NCI-H128 (cell line): ENCODE data around the gene NPFF.
"Not testable (repeated sequence)": the region's sequence is repeated elsewhere in the genome, so short reads cannot be mapped to it uniquely, and the experiment has no call there.

Experiments used
- DNase-seq: peaks from one replicate; lab custom pipeline; 2025; ENCODE audit not compliant: unreplicated experiment; lab: John Stamatoyannopoulos, UW

The NPFF gene

GRCh38 chr12:53497461-53497860 is 9.8 kb downstream of the NPFF start:
- no peak for DNase-seq

DNA sequence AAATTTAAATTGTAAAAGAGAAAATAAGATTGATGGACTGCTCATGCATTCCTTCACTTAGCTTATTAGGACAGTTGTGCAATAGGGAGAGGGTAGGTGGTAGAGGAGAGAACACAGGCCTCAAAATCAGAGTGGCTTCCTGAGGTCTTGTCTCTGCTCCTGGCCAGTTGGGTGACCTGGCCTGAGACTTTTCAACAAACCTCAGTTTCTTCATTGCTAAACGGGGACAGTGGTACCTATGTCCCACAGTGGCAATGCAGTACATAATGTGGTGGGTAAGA is 10.6 kb downstream of the NPFF start:
- no peak for DNase-seq

GRCh38 chr12:53495903-53496751 is 11.2 kb downstream of the NPFF start:
- no peak for DNase-seq

DNA sequence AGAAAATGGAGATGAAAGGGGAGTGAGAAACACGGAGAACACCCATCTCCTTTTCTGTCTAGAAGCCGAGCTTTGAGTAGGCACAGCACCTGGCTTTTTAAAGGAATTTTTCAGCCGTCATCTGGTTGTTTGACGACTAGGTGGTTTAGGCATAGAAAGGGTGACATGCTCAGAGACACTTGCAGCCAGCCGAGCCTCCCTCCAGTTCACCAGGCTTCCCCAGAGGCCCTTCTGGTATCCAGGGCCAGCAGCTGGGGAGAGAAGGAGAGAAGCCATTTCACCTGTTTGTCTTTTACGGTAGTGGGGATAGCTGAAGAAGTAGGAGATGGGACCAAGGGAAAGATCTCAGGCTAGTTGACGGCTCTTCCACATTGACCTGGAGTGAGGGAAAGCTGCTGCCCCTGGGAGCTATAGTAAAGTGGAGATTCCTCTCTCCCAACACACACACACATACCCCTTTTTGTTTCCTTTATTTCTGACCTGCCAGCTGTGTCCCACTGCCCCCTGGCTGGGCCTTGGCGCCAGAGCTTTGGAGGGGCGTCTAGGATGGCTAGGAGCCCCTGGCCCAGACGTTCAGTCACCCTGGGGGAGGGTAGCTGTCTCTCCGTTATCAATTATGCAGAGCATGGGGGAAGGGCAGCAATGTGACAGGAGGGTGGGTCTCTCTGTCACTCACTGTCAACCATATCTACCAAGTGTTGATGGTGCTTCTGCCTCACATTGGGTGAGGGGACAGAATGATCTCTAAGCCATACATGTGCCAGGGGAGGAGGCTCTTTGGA is 13.5 kb downstream of the NPFF start:
- no peak for DNase-seq

DNA sequence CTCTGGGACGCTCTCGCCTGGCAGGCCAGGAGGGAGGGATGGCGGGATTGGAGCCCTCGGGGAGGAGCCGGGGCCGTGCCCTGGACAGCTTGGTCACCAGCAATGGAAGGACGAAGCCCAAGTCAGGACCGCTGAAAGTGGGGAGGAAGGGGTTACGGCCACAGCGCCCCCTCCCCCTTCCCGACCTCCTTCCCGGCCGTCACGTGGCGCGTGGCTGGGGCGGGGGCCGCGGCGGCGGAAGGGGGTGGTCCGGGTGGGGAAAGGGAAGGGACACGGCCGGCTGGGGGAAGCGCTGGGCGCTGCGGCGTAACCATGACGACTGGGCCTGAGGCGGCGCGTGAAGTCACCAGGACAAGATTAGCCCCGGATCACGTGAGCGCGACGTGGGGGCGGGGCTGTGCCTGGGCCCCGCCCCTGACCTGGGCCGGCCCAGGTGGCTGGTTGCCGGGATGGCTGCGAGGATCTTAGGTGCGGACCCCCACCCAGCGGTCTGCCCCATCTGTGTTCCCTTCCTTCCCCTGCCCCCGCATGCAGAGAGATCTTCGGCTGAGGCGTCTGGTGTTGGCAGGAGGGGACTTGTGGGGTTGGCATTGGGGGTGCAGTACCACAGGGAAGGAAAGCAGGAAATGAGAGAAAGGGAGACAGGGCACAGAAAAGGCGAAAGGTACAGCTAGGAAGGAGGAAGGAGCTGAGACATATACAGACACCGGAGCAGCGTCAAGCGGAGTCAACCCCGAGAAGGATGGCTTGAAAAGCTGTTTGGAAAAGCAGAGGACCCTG is 14.3 kb downstream of the NPFF start:
- peak; percentile 74 for DNase-seq

GRCh38 chr12:53492188-53492587 is 15.1 kb downstream of the NPFF start:
- DNase-seq, result no peak

DNA sequence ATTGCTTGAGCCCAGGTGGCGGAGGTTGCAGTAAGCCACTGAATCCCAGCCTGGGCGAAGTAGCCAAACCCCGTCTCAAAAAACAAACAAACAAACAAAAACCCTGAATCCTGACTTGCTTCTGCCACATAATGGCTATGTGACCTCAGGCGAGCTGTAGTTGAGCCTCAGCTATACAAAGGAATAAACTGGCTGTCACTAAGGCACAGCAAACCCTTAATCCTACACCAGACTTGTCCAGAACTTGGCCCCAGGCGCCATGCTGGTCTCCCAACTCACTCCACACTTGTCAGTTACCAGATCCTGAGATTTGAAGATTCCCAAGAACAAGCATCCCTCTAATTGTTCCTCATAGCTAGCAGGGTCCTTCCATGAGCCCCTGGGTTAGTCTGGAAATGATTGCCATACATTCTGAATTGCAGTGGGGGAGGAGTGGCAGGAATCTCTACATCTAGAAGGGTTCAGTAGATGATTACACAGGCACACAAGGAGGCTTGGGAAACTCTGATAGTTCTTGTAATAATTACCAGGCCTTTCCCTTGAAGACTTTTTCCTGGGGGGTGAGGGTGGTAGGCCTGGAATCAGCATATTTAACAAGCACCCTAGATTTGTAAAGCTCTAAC is 17.9 kb downstream of the NPFF start:
- no peak for DNase-seq

DNA sequence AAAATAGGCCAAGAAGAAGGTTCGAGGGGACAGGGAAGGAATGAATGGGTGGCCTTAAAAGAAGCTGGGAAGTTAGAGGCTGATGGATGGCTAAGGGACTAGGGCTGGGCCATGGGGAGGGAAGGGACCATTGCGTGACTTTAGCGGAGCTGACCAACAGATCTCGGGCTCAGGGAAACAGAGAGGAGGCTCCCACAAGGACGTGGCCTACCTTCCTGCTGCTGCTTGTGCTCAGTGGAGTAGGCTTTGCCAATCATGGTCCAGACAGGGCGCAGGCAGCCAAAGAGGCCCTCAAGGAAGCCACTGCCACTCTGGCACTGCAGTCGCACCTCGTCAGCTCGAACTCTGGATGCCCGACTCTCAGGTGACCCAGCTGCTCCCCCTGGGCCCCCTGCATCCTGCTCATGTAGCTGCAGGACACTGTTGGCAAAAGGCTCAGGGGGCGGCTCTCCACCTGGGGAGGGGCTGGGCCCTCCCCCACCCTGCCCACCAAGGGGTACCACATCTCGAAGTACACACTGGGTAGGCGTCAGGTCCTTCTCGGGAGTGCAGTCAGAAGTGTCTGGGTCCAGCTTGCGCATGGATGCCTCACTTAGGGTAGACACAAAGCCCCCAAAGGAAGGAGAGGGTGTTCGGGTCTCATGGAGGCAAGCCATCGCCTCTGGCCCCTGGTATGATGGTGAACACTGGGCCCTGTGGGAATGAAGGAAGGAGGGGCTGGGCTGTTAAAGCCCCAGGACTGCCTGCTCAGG is 20.4 kb downstream of the NPFF start:
- no peak for DNase-seq

DNA sequence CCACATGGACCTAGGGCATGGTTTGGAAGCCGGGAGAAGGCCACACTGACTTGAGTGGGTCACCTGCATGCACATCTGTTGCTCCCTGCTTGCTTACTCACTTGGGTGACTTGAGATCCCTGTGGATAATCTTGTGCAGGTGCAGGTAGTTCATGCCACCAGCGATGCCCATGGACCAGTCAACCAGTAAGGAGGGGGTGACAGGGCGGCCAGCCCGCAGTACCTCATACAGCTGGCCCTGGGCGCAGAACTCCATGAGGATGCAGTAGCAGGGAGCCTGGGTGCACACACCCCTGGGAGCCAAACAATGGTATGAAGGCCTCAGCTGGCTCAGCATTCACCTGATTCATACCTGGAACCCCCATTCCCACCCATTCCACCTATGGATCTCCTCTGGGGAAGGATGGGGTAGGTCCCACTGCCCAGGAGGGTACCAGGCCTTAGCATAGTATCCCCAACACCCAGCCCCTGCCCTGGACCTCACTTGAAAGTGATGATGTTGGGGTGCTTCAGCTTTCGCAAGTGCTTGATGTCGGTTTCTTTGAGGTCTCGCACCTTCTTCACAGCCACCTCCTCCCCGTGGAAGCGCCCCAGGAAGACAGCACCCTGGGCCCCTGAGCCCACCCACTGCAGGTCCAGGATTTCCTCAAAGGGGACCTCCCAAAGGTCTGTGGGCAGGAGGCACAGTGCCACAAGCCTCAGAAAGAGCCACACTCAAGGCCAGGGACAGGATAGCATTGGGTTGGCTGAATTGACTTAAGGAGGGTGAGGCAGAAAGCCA is 21.1 kb downstream of the NPFF start:
- DNase-seq, result no peak

GRCh38 chr12:53484686-53485575 is 22.4 kb downstream of the NPFF start:
- no peak for DNase-seq

DNA sequence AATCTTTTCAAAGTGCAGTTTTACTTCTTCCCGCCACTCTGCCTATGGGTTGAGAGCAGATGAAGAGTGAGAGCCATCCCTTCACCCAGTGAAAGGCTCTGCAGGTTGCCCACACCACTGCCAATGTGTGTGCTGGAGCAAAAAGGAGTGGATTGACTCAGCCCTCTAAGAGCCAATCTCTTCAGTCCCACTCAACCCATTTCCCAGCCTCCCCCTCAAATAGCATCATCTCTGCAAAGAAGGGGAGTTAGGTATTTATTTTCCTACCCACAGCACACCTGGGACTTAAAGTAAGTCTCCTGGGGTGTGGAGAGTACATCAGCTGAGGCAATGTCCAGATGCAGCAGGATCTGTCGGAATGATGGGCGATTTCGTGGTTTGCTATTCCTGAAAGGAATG is 23.3 kb downstream of the NPFF start:
- DNase-seq, result no peak

DNA sequence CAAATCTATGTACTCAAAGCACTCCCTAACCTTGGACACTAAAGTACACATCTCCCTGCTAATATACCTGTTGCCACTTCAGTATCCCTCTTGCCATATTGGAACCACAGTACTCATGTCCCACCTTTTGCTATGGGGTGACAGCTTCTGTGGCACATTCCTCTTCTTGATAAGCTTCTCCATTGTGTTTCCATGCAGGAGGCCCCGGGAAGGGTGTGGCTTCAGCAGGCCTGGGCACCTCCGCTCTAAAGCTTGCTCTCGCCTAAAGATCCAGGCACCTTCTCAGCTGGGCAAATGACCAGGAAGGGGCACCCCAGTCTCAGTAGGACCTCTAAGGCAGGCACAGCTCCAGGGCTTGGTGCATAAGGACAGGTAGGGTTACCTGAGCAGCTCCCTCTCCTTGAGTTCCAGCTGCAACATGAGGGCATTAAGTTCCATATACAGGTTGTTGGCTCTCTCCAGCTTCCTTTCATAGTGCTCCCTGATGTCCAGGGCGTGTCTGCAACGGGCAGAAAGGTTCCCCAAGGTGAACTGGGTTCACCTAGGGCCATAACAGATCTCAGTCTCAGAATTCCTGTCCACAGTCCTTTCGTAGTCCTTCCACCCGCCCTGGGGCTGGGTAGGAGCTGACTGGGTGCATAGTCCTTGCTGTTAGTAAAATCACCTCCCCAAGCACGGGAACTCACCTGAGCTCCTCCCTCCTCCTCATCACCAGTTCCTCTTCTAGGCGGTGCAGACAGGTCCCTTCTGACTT is 23.9 kb downstream of the NPFF start:
- DNase-seq, result no peak

DNA sequence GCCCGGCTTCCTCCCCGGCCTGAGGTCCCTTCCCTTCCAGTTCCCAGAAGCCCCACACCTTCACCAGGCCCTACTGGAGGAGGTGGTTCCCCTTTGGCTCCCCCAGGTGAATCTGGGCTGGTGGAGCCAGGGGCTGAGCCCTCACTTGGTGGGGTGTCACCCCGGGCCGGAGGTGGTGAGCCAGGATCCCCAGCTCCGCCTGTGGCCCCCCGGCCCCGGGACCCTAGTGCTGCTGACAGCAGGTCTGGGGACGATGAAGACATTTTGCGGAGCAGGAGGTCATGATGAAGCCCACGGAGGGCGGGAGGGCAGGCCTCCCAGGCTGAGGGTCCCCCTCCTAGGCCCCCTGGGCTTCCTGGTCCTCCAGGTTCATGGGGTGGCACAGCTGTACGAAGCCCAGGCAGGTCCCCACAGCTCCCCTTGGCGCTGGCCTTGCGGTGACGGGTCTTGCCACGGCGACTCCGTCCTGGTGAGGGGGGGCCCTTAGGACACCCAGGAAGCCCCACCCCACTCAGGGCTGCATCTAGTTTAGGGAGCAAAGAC is 24.6 kb downstream of the NPFF start:
- no peak for DNase-seq

GRCh38 chr12:53481939-53482586 is 25.2 kb downstream of the NPFF start:
- no peak for DNase-seq

GRCh38 chr12:53481458-53481857 is 25.8 kb downstream of the NPFF start:
- DNase-seq, result not testable (repeated sequence)

- no peak for DNase-seq
Observed at GRCh38 chr12:53480491-53481442, 26.5 kb downstream of the NPFF start.
